ENCODE data around the gene A3GALT2. TPM values are rescaled to one million over a fixed set of nuclear protein-coding genes. Genes with fewer than 3 reads are reported as not detected.

Gene A3GALT2
- total RNA-seq, 2 experiments from 2014 or later = not detected

- CTCF ChIA-PET (ENCODE audit: unreplicated experiment) = no interaction called here
These were observed 39.5 kb upstream of the A3GALT2 start for GRCh38 chr1:33360367-33360766.

GRCh38 chr1:33359931-33360330 lies 39.0 kb upstream of the A3GALT2 start:
- no peak for TF ChIP-seq EZH2phosphoT487 (IDR thresholded peaks at IDR 0.05; ENCODE audit: borderline replicate concordance, low read depth, low read length)
- no peak for TF ChIP-seq CTCF (conservative IDR thresholded peaks at IDR 0.05; ENCODE audit: low read length)
- H3K4me2 ChIP-seq (ENCODE audit: low read length) = no peak overlapping the region
- no peaks in the 10 kb centered on the region for H3K36me3 ChIP-seq (ENCODE audit: insufficient read depth, low read length)
- no peaks in the 10 kb centered on the region for H3K9me2 ChIP-seq (ENCODE audit: insufficient read depth, low read length)
- H3K9me3 ChIP-seq (ENCODE audit: low read length) = no peaks in the 10 kb centered on the region
- no peak overlapping the region for H3K27ac ChIP-seq (ENCODE audit: low read depth, low read length, poor library complexity, severe bottlenecking)
- H3K4me3 ChIP-seq (ENCODE audit: low read depth, low read length, poor library complexity, severe bottlenecking) = no peak overlapping the region
- intact Hi-C loops (cut with micrococcal nuclease; ENCODE audit: unreplicated experiment) = no loop called here
- BruUV-seq (replicated peaks) = no TSS peak
- no peaks in the 10 kb centered on the region for H4K20me1 ChIP-seq (ENCODE audit: insufficient read depth, low read length)
- ChIA-PET POLR2A (no interaction called here), CTCF (ENCODE audit: unreplicated experiment) (no interaction called here)
- no peaks in the 10 kb centered on the region for H3K79me2 ChIP-seq (ENCODE audit: insufficient read depth, low read depth, low read length)
- H2AFZ ChIP-seq (ENCODE audit: low read length) = no peak overlapping the region
- H3K4me1 ChIP-seq (ENCODE audit: insufficient read depth, low read length, poor library complexity, severe bottlenecking) = no peaks in the 10 kb centered on the region
- no peak for DNase-seq (ENCODE audit: low spot score)

More at GRCh38 chr1:33360367-33360766, 39.5 kb upstream of the A3GALT2 start:
- no peak overlapping the region for H2AFZ ChIP-seq (ENCODE audit: low read length)
- H3K9me3 ChIP-seq (ENCODE audit: low read length) = no peaks in the 10 kb centered on the region
- no peaks in the 10 kb centered on the region for H3K79me2 ChIP-seq (ENCODE audit: insufficient read depth, low read depth, low read length)
- H3K27ac ChIP-seq (ENCODE audit: low read depth, low read length, poor library complexity, severe bottlenecking) = no peak overlapping the region
- POLR2A ChIA-PET = no interaction called here
- no peaks in the 10 kb centered on the region for H3K4me1 ChIP-seq (ENCODE audit: insufficient read depth, low read length, poor library complexity, severe bottlenecking)
- DNase-seq (ENCODE audit: low spot score) = no peak
- no TSS peak for BruUV-seq (replicated peaks)
- H3K36me3 ChIP-seq (ENCODE audit: insufficient read depth, low read length) = no peaks in the 10 kb centered on the region
- H3K9me2 ChIP-seq (ENCODE audit: insufficient read depth, low read length) = no peaks in the 10 kb centered on the region
- TF ChIP-seq EZH2phosphoT487 (IDR thresholded peaks at IDR 0.05; ENCODE audit: borderline replicate concordance, low read depth, low read length) = no peak
- TF ChIP-seq CTCF (conservative IDR thresholded peaks at IDR 0.05; ENCODE audit: low read length) = no peak
- no peak overlapping the region for H3K4me2 ChIP-seq (ENCODE audit: low read length)
- H3K4me3 ChIP-seq (ENCODE audit: low read depth, low read length, poor library complexity, severe bottlenecking) = no peak overlapping the region
- intact Hi-C loops (cut with micrococcal nuclease; ENCODE audit: unreplicated experiment) = no loop called here
- no peaks in the 10 kb centered on the region for H4K20me1 ChIP-seq (ENCODE audit: insufficient read depth, low read length)

- no peaks in the 10 kb centered on the region for H4K20me1 ChIP-seq (ENCODE audit: insufficient read depth, low read length)
- no peak overlapping the region for H3K27ac ChIP-seq (ENCODE audit: low read depth, low read length, poor library complexity, severe bottlenecking)
- H3K4me2 ChIP-seq (ENCODE audit: low read length) = no peak overlapping the region
- intact Hi-C loops (cut with micrococcal nuclease; ENCODE audit: unreplicated experiment) = no loop called here
- no peaks in the 10 kb centered on the region for H3K9me3 ChIP-seq (ENCODE audit: low read length)
- H3K79me2 ChIP-seq (ENCODE audit: insufficient read depth, low read depth, low read length) = no peaks in the 10 kb centered on the region
- H3K4me1 ChIP-seq (ENCODE audit: insufficient read depth, low read length, poor library complexity, severe bottlenecking) = no peaks in the 10 kb centered on the region
- no peak for DNase-seq (ENCODE audit: low spot score)
- no peak overlapping the region for H3K4me3 ChIP-seq (ENCODE audit: low read depth, low read length, poor library complexity, severe bottlenecking)
- H3K9me2 ChIP-seq (ENCODE audit: insufficient read depth, low read length) = no peaks in the 10 kb centered on the region
- CTCF ChIA-PET (ENCODE audit: unreplicated experiment) = no interaction called here
- POLR2A ChIA-PET = interaction anchor here (0.6 kb wide), 1 partner anchor 44 kb away, joined by 8 read pairs; no protein-coding TSS in a partner anchor
- BruUV-seq (replicated peaks) = no TSS peak
- no peaks in the 10 kb centered on the region for H3K36me3 ChIP-seq (ENCODE audit: insufficient read depth, low read length)
- no peak overlapping the region for H2AFZ ChIP-seq (ENCODE audit: low read length)
- TF ChIP-seq CTCF (conservative IDR thresholded peaks at IDR 0.05; ENCODE audit: low read length) (no peak), EZH2phosphoT487 (IDR thresholded peaks at IDR 0.05; ENCODE audit: borderline replicate concordance, low read depth, low read length) (no peak)
These were observed 38.1 kb upstream of the A3GALT2 start for GRCh38 chr1:33358795-33359503.
